K562 (cell line): ENCODE measurements around the gene VEGFB. TPM values are rescaled to one million over a fixed set of nuclear protein-coding genes. Genes with fewer than 3 reads are reported as not detected.

Experiments
- ATAC-seq: fragments of 200-7000 bp; cut with Tn5 transposase; 3 replicates; pipeline ENCODE4 v1.9.1; 2020; ENCODE audit warnings: moderate library complexity
- BruUV-seq: library from RNA; stranded (reverse); fragments of 400-500 nt; replicated peaks from 2 replicates; lab custom pipeline; 2021; lab: Mats Ljungman, UMichigan
- CTCF ChIA-PET: fragments of 300-600 bp; formaldehyde crosslinking; extraction: SDS; loops from one replicate; lab custom pipeline; 2021; ENCODE audit warnings: low intra/inter-chr PET ratio; lab: Yijun Ruan, JAX
- POLR2A ChIA-PET: fragments of 300-600, 350-650 bp; sonication (Branson Sonifier 250); formaldehyde crosslinking; extraction: SDS; loops from one replicate; lab custom pipeline; 2021; ENCODE audit warnings: antibody characterized with exemption, inconsistent platforms; lab: Yijun Ruan, JAX
- DNase-seq, 4 experiments: peaks; one replicate each; pipeline versions ENCODE4 v3.0.0 to v3.0.0-alpha.2; 2011 to 2018; ENCODE audit warnings: low spot score in 3 of 4, mixed read lengths in 3 of 4; ENCODE audit errors: extremely low read depth in 1 of 4
- FAIRE-seq: peaks from 2 replicates; lab custom pipeline; 2011; peaks lifted over from hg19 to GRCh38; lab: Jason Lieb, UNC
- H2AFZ ChIP-seq: 2 replicates; pipeline ENCODE4 v1.6.0; 2011; ENCODE audit warnings: low read depth, low read length, control low read depth, inconsistent platforms
- H3K27ac ChIP-seq: fragments of 200-600 bp; 3 replicates; pipeline ENCODE4 v1.8.0; 2011; ENCODE audit warnings: low read depth, mild to moderate bottlenecking, control low read depth, inconsistent platforms, low read length, moderate library complexity, mixed read lengths; ENCODE audit errors: extremely low read depth
- H3K27me3 ChIP-seq, 2 experiments: fragments of 300-600 bp in 1 of 2; 2 replicates in 1 of 2; 3 replicates in 1 of 2; pipeline versions ENCODE4 v1.6.0 to v1.8.0; 2011; ENCODE audit warnings: inconsistent platforms in 2 of 2, low read length in 2 of 2, mild to moderate bottlenecking in 1 of 2, mixed read lengths in 1 of 2, moderate library complexity in 1 of 2; ENCODE audit not compliant: control insufficient read depth in 2 of 2, insufficient read depth in 2 of 2
- H3K36me3 ChIP-seq: fragments of 300-600 bp; 3 replicates; pipeline ENCODE4 v1.8.0; 2011; ENCODE audit warnings: mild to moderate bottlenecking, low read length, inconsistent platforms; ENCODE audit not compliant: control insufficient read depth, insufficient read depth
- H3K4me1 ChIP-seq, 2 experiments: fragments of 200-600 bp in 1 of 2; replicated peaks in 1 of 2; 2 replicates in 1 of 2; 3 replicates in 1 of 2; pipeline versions ENCODE4 v1.5.1 to v1.8.0; 2011; ENCODE audit warnings: inconsistent platforms in 2 of 2, low read length in 2 of 2, mild to moderate bottlenecking in 1 of 2, mixed read lengths in 1 of 2, moderate library complexity in 1 of 2; ENCODE audit not compliant: control insufficient read depth in 2 of 2, insufficient read depth in 2 of 2
- H3K4me2 ChIP-seq: 2 replicates; pipeline ENCODE4 v1.6.1; 2011; ENCODE audit warnings: low read length, control low read depth, inconsistent platforms, mixed read lengths; ENCODE audit not compliant: insufficient read depth
- H3K4me3 ChIP-seq: fragments of 200-600 bp; sonication (generic), shearing (Covaris generic); 2 replicates; pipeline ENCODE4 v1.5.1; 2016; ENCODE audit warnings: control low read depth, inconsistent platforms
- H3K79me2 ChIP-seq: fragments of 200-600 bp; 3 replicates; pipeline ENCODE4 v1.8.0; 2011; ENCODE audit warnings: low read length, inconsistent platforms; ENCODE audit not compliant: control insufficient read depth, insufficient read depth
- H3K9ac ChIP-seq, 2 experiments: 2 replicates each; pipeline versions ENCODE4 v1.6.0 to v1.6.1; 2011; ENCODE audit warnings: low read depth in 2 of 2, low read length in 2 of 2, control low read depth in 1 of 2, inconsistent platforms in 1 of 2, mild to moderate bottlenecking in 1 of 2, mixed read lengths in 1 of 2; ENCODE audit not compliant: insufficient read depth in 1 of 2
- H3K9me1 ChIP-seq: one replicate; pipeline ENCODE4 v1.6.0; 2011; ENCODE audit warnings: inconsistent platforms, mild to moderate bottlenecking, low read length, moderate library complexity; ENCODE audit not compliant: control insufficient read depth, insufficient read depth
- H3K9me3 ChIP-seq: replicated peaks from 2 replicates; pipeline ENCODE4 v1.5.1; 2011; ENCODE audit warnings: low read depth, low read length, inconsistent platforms; ENCODE audit not compliant: control insufficient read depth, insufficient read depth
- H4K20me1 ChIP-seq: replicated peaks from 2 replicates; pipeline ENCODE4 v1.6.1; 2011; ENCODE audit warnings: low read length, inconsistent platforms, mixed read lengths; ENCODE audit not compliant: control insufficient read depth, insufficient read depth
- CBX1 ChIP-seq: sonication (generic); IDR thresholded peaks from 2 replicates; pipeline ENCODE4 v1.6.1; 2016; ENCODE audit warnings: antibody characterized with exemption, low read depth, mild to moderate bottlenecking
- POLR2A ChIP-seq: fragments of 450-650 bp; conservative IDR thresholded peaks from 2 replicates; pipeline ENCODE4 v1.6.1; 2016
- PURB ChIP-seq: sonication (generic); formaldehyde crosslinking; IDR thresholded peaks from 2 replicates; pipeline ENCODE4 v1.9.0; 2021; ENCODE audit warnings: low read depth, mild to moderate bottlenecking, missing genetic modification reagents
- RFX5 ChIP-seq: IDR thresholded peaks from 2 replicates; pipeline ENCODE4 v1.6.1; 2011; ENCODE audit warnings: low read depth, mild to moderate bottlenecking, improper control_type of control experiment, low read length
- SRSF1 ChIP-seq: fragments of 200-400 bp; formaldehyde crosslinking; IDR thresholded peaks from 2 replicates; pipeline ENCODE4 v1.6.1; 2017; ENCODE audit warnings: mild to moderate bottlenecking, low read depth, low read length, moderate library complexity
- STAT5A ChIP-seq: IDR thresholded peaks from 2 replicates; pipeline ENCODE4 v1.6.1; 2012; ENCODE audit warnings: low read length, inconsistent platforms, borderline replicate concordance
- TCF3 ChIP-seq: sonication (generic); formaldehyde crosslinking; IDR thresholded peaks from 2 replicates; pipeline ENCODE4 v1.4.0; 2020; ENCODE audit warnings: mild to moderate bottlenecking, missing genetic modification reagents
- ZNF134 ChIP-seq: fragments of 250-450 bp; sonication (Bioruptor Pico); conservative IDR thresholded peaks from 2 replicates; pipeline ENCODE4 v1.4.0; 2020
- ZNF311 ChIP-seq: fragments of 250-450 bp; sonication (Bioruptor Pico); IDR thresholded peaks from 2 replicates; pipeline ENCODE4 v1.4.0; 2020; ENCODE audit warnings: mild to moderate bottlenecking, moderate library complexity
- WGBS: fragments of 100-300 bp; shearing (Covaris generic); methylation state at CpG from one replicate; pipeline ENCODE4 v1.1.6; 2016; ENCODE audit warnings: low coverage, mixed read lengths; ENCODE audit not compliant: insufficient coverage; ENCODE audit errors: missing lambda C conversion rate; 5-methylcytosine and 5-hydroxymethylcytosine counted together
- in situ Hi-C: fragments of 300-500 bp; cut with MboI; formaldehyde crosslinking; loops from 4 replicates; pipeline ENCODE4 v1.15.0; 2018; ENCODE audit warnings: inconsistent platforms, mixed read lengths
- intact Hi-C: fragments of 100-400 bp; cut with micrococcal nuclease; formaldehyde crosslinking; loops from 2 replicates; pipeline ENCODE4 v1.14.2; 2022
- polyA plus RNA-seq, 8 experiments: library from polyadenylated mRNA; depleted of rRNA in 4 of 8; stranded (reverse) in 5 of 8; unstranded in 3 of 8; fragments of >200 nt; fragmentation: Nextera tagmentation in 2 of 8; fragmentation: Illumina TruSeq in 1 of 8; extraction: Ambion mirVana in 2 of 8; extraction: Trizol in 1 of 8; gene quantifications; 2 replicates each; pipeline versions ENCODE4 v1.2.1 to v1.2.3, GENCODE V29; 2011 to 2014; ENCODE audit warnings: inconsistent platforms in 1 of 8, missing spikeins in 1 of 8
- total RNA-seq, 7 experiments: library from RNA; depleted of rRNA in 6 of 7; stranded (reverse); fragments of >200 nt in 6 of 7; fragmentation: Illumina TruSeq in 2 of 7; extraction: Trizol in 2 of 7; gene quantifications; 2 replicates each; pipeline versions ENCODE4 v1.2.1 to v1.2.3, GENCODE V29; 2011 to 2021; ENCODE audit warnings: low replicate concordance in 1 of 7
- TF ChIP-seq, protein P1 (sequence below): fragments of 250-450 bp; sonication (Bioruptor Pico); IDR thresholded peaks from 2 replicates; pipeline ENCODE4 v1.8.0; 2021; ENCODE audit warnings: borderline replicate concordance, mild to moderate bottlenecking, moderate library complexity; ENCODE audit not compliant: poor library complexity, severe bottlenecking
- TF ChIP-seq, protein P2 (sequence below): fragments of 250-450 bp; sonication (Bioruptor Pico); IDR thresholded peaks from 2 replicates; pipeline ENCODE4 v1.9.0; 2021; ENCODE audit warnings: mild to moderate bottlenecking, inconsistent platforms

VEGFB gene
- total and polyA plus RNA-seq, 9 of the 15 experiments (the other 6 are each of a cell fraction or from before 2014, with no cell fraction given), result 11.0 to 83.4 (median 25.7) TPM

- H3K9me3 ChIP-seq, result no peaks in the 10 kb centered on the region
- peaks cover 0 to 7% of the 10 kb centered on the region in 2 experiments; a peak in 1 of 5 replicates for H3K27me3 ChIP-seq
- intact Hi-C loops, result no loop called here
- DNase-seq (no peak), ATAC-seq (no peak), FAIRE-seq (no peak)
- H3K9me1 ChIP-seq, result no peaks in the 10 kb centered on the region
- H3K4me2 ChIP-seq, result no peak overlapping the region
- WGBS, result 73% methylated on average over 7 of the region's 9 CpGs
- no peaks in the 10 kb centered on the region for H4K20me1 ChIP-seq
- H3K36me3 ChIP-seq, result peaks cover 4% of the 10 kb centered on the region; the same call in 1 of the 3 replicates
- BruUV-seq, result no TSS peak
- peak overlapping the region in 1 of 2 experiments; percentile 93; a peak in 2 of 4 replicates for H3K9ac ChIP-seq
- peaks cover 7 to 54% of the 10 kb centered on the region in 2 experiments; a peak in 4 of 5 replicates for H3K4me1 ChIP-seq
- CTCF ChIA-PET, result no interaction called here
- in situ Hi-C loops, result no loop called here
- no peak overlapping the region for H2AFZ ChIP-seq
- POLR2A ChIA-PET, result interaction anchor here (0.6 to 0.9 kb wide), 2 partner anchors 17 to 36 kb away, joined by 3 to 8 read pairs; no protein-coding TSS in a partner anchor
- no peak overlapping the region for H3K27ac ChIP-seq
- TF ChIP-seq SRSF1 (no peak), POLR2A (no peak), PURB (CRISPR knock-in tag) (no peak), CBX1 (no peak), ZNF134 (no peak), ZNF311 (CRISPR knock-in tag) (no peak), TCF3 (no peak), RFX5 (no peak), STAT5A (no peak)
- TF ChIP-seq, protein P1, sequence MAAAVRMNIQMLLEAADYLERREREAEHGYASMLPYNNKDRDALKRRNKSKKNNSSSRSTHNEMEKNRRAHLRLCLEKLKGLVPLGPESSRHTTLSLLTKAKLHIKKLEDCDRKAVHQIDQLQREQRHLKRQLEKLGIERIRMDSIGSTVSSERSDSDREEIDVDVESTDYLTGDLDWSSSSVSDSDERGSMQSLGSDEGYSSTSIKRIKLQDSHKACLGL (CRISPR knock-in tag), result no peak
- TF ChIP-seq, protein P2, sequence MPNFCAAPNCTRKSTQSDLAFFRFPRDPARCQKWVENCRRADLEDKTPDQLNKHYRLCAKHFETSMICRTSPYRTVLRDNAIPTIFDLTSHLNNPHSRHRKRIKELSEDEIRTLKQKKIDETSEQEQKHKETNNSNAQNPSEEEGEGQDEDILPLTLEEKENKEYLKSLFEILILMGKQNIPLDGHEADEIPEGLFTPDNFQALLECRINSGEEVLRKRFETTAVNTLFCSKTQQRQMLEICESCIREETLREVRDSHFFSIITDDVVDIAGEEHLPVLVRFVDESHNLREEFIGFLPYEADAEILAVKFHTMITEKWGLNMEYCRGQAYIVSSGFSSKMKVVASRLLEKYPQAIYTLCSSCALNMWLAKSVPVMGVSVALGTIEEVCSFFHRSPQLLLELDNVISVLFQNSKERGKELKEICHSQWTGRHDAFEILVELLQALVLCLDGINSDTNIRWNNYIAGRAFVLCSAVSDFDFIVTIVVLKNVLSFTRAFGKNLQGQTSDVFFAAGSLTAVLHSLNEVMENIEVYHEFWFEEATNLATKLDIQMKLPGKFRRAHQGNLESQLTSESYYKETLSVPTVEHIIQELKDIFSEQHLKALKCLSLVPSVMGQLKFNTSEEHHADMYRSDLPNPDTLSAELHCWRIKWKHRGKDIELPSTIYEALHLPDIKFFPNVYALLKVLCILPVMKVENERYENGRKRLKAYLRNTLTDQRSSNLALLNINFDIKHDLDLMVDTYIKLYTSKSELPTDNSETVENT (CRISPR knock-in tag), result no peak
- TF ChIP-seq, all 486 proteins: peak for 0
- Histone ChIP-seq H3K4me3 (no peak overlapping the region), H3K79me2 (peaks cover 12% of the 10 kb centered on the region; the same call in 1 of the 3 replicates)
These were observed 52.4 kb downstream of the VEGFB start for GRCh38 chr11:64286801-64287159.
